Nephron (organoid): ENCODE results near the gene CES3.

Experiments used
- H3K27ac Mint-ChIP-seq, 3 experiments: 2 replicates each; pipeline ENCODE4 v1.8.0; 2020; ENCODE audit warnings: mixed read lengths in 3 of 3, mild to moderate bottlenecking in 2 of 3, moderate library complexity in 1 of 3
- H3K27me3 Mint-ChIP-seq: 2 replicates; pipeline ENCODE4 v1.8.0; 2021; ENCODE audit warnings: low read depth, mild to moderate bottlenecking, moderate library complexity, mixed read lengths
- H3K36me3 Mint-ChIP-seq: 2 replicates; pipeline ENCODE4 v1.8.0; 2020; ENCODE audit warnings: low read depth, mixed read lengths
- H3K4me1 Mint-ChIP-seq: 2 replicates; pipeline ENCODE4 v1.8.0; 2020; ENCODE audit warnings: mixed read lengths
- H3K4me3 Mint-ChIP-seq, 3 experiments: 2 replicates each; pipeline ENCODE4 v1.8.0; 2020; ENCODE audit warnings: mild to moderate bottlenecking in 3 of 3, mixed read lengths in 3 of 3, moderate library complexity in 2 of 3
- H3K9me3 Mint-ChIP-seq: 2 replicates; pipeline ENCODE4 v1.8.0; 2020; ENCODE audit warnings: mixed read lengths
- CTCF ChIP-seq, 3 experiments: fragments of 200-600 bp; sonication (generic); IDR thresholded peaks; one replicate each; pipeline ENCODE4 v1.5.0; 2021; ENCODE audit warnings: antibody characterized with exemption in 3 of 3; ENCODE audit not compliant: unreplicated experiment in 3 of 3

CES3 gene

DNA sequence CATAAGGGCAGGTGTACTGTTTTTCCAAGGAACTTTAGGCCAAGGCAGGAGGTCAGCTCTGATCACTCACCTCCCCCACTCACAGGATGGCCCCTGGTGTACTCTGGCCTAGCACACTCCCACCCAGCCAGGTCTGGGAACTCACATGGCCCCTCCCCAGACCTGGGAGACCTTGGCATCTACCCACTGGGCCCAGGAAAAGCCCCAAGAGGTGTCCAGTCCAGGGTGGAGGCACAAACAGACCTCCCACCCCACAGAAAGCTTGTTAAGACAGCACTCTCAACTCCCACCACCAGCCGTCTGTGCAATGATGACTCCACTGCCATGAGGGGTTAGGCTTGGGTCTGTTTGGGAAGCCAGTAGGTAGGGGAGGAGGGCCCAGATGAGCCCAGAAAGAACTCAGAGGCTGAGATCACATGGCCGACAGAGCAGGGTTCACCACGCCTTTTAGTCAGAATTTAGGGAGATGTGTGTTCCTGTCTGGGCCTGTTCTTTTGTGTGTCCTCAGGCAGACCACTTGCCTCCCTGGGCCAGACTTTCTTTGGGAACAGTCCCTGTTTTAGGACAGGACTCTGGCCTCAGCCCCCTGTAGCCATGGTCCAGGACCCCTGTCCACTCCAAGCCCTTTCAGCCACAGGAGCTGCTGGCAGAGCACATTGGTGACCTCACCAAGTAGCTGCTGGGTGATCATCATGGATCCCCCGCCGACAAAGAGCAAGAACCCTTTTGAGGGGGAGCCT is 55.8 kb downstream of the CES3 start:
- TF ChIP-seq CTCF (IDR thresholded peaks at IDR 0.05; ENCODE audit: unreplicated experiment in 3 of 3), result no peak
- H3K27ac Mint-ChIP-seq, result peak overlapping the region; percentile 73 to 92 (median 89)

GRCh38 chr16:67017421-67017750 is 56.3 kb downstream of the CES3 start:
- Mint-ChIP-seq H3K4me1 (peaks cover 43% of the 10 kb centered on the region), H3K36me3 (no peaks in the 10 kb centered on the region), H3K27ac (peak overlapping the region; percentile 9 to 92 (median 89)), H3K27me3 (peaks cover 11% of the 10 kb centered on the region), H3K9me3 (no peaks in the 10 kb centered on the region), H3K4me3 (no peak overlapping the region)
- TF ChIP-seq CTCF (IDR thresholded peaks at IDR 0.05; ENCODE audit: unreplicated experiment in 3 of 3), result no peak

More for the DNA sequence above, 55.8 kb downstream of the CES3 start:
- Mint-ChIP-seq H3K36me3 (no peaks in the 10 kb centered on the region), H3K27me3 (peaks cover 11% of the 10 kb centered on the region), H3K4me3 (no peak overlapping the region), H3K9me3 (no peaks in the 10 kb centered on the region), H3K4me1 (peaks cover 42% of the 10 kb centered on the region)

DNA sequence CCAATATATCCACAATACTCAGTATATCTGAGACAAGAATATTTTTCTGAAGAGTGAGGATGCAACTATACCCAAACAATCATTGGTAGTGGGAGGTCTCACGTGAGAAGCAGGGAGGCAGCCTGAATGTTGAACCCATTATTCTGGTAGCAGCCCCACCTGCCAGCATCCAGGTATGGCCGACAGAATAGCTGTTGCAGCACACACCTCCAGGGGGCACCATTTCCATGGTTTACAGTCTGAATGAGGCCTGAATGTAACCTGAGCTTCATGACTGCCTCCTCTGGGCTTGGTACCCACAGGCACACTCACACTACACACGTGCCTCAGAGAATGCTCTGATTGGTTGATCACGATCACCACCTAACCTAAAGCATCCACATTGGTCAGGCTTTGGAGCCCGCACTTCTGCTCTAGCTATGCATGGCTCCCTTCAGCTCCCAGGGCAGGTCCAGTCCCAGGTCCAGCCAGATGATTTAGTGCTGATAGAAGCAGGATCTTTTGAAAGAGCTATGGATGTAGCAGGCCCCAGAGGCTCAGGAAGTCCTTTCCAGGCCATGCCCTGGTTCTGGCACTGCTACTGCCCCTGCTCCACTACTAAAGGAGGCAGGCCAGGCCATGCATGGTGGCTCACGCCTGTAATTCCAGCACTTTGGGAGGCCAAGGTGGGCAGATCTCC is 56.9 kb downstream of the CES3 start:
- no peaks in the 10 kb centered on the region for H3K9me3 Mint-ChIP-seq
- H3K27ac Mint-ChIP-seq, result peak overlapping the region; percentile 20 to 92 (median 89)
- peaks cover 11% of the 10 kb centered on the region for H3K27me3 Mint-ChIP-seq
- H3K4me3 Mint-ChIP-seq, result no peak overlapping the region
- H3K4me1 Mint-ChIP-seq, result peaks cover 47% of the 10 kb centered on the region
- no peaks in the 10 kb centered on the region for H3K36me3 Mint-ChIP-seq
- peak; percentile 60 to 65 (median 65) for TF ChIP-seq CTCF (IDR thresholded peaks at IDR 0.05; ENCODE audit: unreplicated experiment in 3 of 3)

GRCh38 chr16:67019171-67019570 is 58.1 kb downstream of the CES3 start:
- H3K9me3 Mint-ChIP-seq, result no peaks in the 10 kb centered on the region
- H3K36me3 Mint-ChIP-seq, result no peaks in the 10 kb centered on the region
- no peak overlapping the region for H3K4me3 Mint-ChIP-seq
- TF ChIP-seq CTCF (IDR thresholded peaks at IDR 0.05; ENCODE audit: unreplicated experiment in 3 of 3), result no peak
- H3K4me1 Mint-ChIP-seq, result peaks cover 48% of the 10 kb centered on the region
- H3K27me3 Mint-ChIP-seq, result peaks cover 11% of the 10 kb centered on the region
- H3K27ac Mint-ChIP-seq, result peak overlapping the region in 1 of 3 experiments; percentile 47

DNA sequence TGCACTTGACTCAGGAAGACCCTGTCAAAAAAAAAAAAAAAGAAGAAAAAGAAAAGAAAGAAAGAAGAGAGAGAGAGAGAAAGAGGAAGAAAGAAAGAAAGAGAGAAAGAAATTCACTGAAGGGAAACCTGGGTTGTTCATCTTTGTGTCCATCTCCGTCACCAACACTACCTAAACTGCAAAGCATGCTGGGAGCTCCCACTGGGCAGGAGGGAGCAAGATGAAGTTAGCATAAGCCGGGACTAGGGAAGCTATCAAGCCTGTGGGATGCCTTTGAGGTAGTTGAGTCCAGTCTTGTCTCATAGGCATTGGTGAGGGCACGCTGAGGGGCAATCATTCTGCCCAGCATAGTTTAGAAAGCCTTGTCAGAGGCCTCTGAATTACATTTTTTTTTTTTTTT is 60.3 kb downstream of the CES3 start:
- Mint-ChIP-seq H3K4me1 (peaks cover 44% of the 10 kb centered on the region), H3K4me3 (no peak overlapping the region), H3K27ac (peak overlapping the region in 2 of 3 experiments; percentile 76 to 80), H3K27me3 (peaks cover 11% of the 10 kb centered on the region), H3K36me3 (no peaks in the 10 kb centered on the region), H3K9me3 (no peaks in the 10 kb centered on the region)
- no peak for TF ChIP-seq CTCF (IDR thresholded peaks at IDR 0.05; ENCODE audit: unreplicated experiment in 3 of 3)
